PFSK-1 (cell line): ENCODE measurements around the gene IL2RA.
A peak's percentile ranks its signal among the peaks of the same experiment; 100 is the strongest.

ENCODE experiments used
- FOXP2 ChIP-seq: optimal IDR thresholded peaks from 2 replicates; pipeline ENCODE3; 2011; ENCODE audit warnings: borderline replicate concordance, control low read depth, inconsistent platforms; ENCODE audit not compliant: insufficient read depth; ENCODE audit errors: extremely low read length, extremely low read depth
- POLR2AphosphoS5 ChIP-seq: IDR thresholded peaks from 2 replicates; pipeline ENCODE4 v1.6.1; 2012; ENCODE audit warnings: low read depth, mild to moderate bottlenecking, control low read depth, low read length, moderate library complexity
- REST ChIP-seq, 2 experiments: IDR thresholded peaks; 2 replicates each; pipeline versions ENCODE4 v1.6.1 to v1.8.0; 2011 to 2012; ENCODE audit warnings: low read depth in 2 of 2, low read length in 2 of 2, control low read depth in 1 of 2, inconsistent platforms in 1 of 2, mild to moderate bottlenecking in 1 of 2, moderate library complexity in 1 of 2; ENCODE audit not compliant: insufficient read depth in 1 of 2
- SIN3A ChIP-seq: IDR thresholded peaks from 2 replicates; pipeline ENCODE4 v1.6.1; 2012; ENCODE audit warnings: mild to moderate bottlenecking, low read length, moderate library complexity, borderline replicate concordance; ENCODE audit not compliant: insufficient read depth
- TAF1 ChIP-seq: IDR thresholded peaks from 2 replicates; pipeline ENCODE4 v1.6.1; 2012; ENCODE audit warnings: low read length, control low read depth, borderline replicate concordance; ENCODE audit not compliant: insufficient read depth

The IL2RA gene

GRCh38 chr10:6056411-6057135, 5.6 kb downstream of the IL2RA start:
- no peak for TF ChIP-seq REST (IDR thresholded peaks at IDR 0.05; ENCODE audit: insufficient read depth in 1 of 2, low read depth in 2 of 2, low read length in 2 of 2)
- no peak for TF ChIP-seq FOXP2
- no peak for TF ChIP-seq POLR2AphosphoS5
- no peak for TF ChIP-seq SIN3A
- TF ChIP-seq TAF1 = no peak

- TF ChIP-seq FOXP2 (no peak), TAF1 (no peak), POLR2AphosphoS5 (no peak), REST (IDR thresholded peaks at IDR 0.05; ENCODE audit: insufficient read depth in 1 of 2, low read depth in 2 of 2, low read length in 2 of 2) (no peak), SIN3A (no peak)
Observed at GRCh38 chr10:6055929-6056328, 6.2 kb downstream of the IL2RA start.

GRCh38 chr10:6054884-6055283, 7.3 kb downstream of the IL2RA start:
- TF ChIP-seq FOXP2 (no peak), TAF1 (no peak), SIN3A (no peak), REST (IDR thresholded peaks at IDR 0.05; ENCODE audit: insufficient read depth in 1 of 2, low read depth in 2 of 2, low read length in 2 of 2) (no peak), POLR2AphosphoS5 (no peak)

GRCh38 chr10:6053816-6054631, 8.1 kb downstream of the IL2RA start:
- TF ChIP-seq REST (IDR thresholded peaks at IDR 0.05; ENCODE audit: insufficient read depth in 1 of 2, low read depth in 2 of 2, low read length in 2 of 2) (no peak), POLR2AphosphoS5 (no peak), SIN3A (no peak), TAF1 (no peak), FOXP2 (peak; percentile 29)
